Heart left ventricle (tissue), 13 donors: Measurements from ENCODE around the gene CRYBG2.

Experiments used
- POLR2A ChIP-seq, 2 donors: fragments of 450-650 bp; IDR thresholded peaks; one replicate each; pipeline ENCODE4 v1.6.1; 2017; ENCODE audit warnings: antibody characterized with exemption in 2 of 2, mild to moderate bottlenecking in 2 of 2, moderate library complexity in 2 of 2
- TF ChIP-seq, protein P1 (sequence below), 12 donors: fragments of 200-600 bp; sonication (generic) in 4 of 12; IDR thresholded peaks; one replicate each; pipeline versions ENCODE4 v1.5.0 to v1.8.0; 2018 to 2022; ENCODE audit warnings: antibody characterized with exemption in 12 of 12, mild to moderate bottlenecking in 5 of 12
- donor health status: ischemic (EF 13 %, LVEDD 7.1; RV severe dilation, severe dysfunction).
- donor health status: DM: no; HTN: yes; CAD: no.
- donor health status: DM: no; HTN: no; CAD: no.
- donor health status: ischemic (EF 25% LVEDD 6.9; RV normal size, moderate dysfunction).
- donor health status: ischemic (EF 25% LVEDD 5.7; RV mildly dilated, moderate dysfunction).
- donor health status: ischemic (EF 35%, LVEDD 5.7; RV mildly dilated, moderate dysfunction).
- donor health status: nonischemic (EF 11% LVEDD 7.7; RV severe dilation, severe dysfunction).
- donor health status: DM: yes; HTN: yes; CAD: no.
- donor health status: PGD.
- donor health status: ischemic (EF 29% LVEDD 5.4; RV normal size, mild dysfunction).
- donor health status: nonischemic (EF 23%, LVEDD 6.1; RV moderate dilation, normal function).

DNA sequence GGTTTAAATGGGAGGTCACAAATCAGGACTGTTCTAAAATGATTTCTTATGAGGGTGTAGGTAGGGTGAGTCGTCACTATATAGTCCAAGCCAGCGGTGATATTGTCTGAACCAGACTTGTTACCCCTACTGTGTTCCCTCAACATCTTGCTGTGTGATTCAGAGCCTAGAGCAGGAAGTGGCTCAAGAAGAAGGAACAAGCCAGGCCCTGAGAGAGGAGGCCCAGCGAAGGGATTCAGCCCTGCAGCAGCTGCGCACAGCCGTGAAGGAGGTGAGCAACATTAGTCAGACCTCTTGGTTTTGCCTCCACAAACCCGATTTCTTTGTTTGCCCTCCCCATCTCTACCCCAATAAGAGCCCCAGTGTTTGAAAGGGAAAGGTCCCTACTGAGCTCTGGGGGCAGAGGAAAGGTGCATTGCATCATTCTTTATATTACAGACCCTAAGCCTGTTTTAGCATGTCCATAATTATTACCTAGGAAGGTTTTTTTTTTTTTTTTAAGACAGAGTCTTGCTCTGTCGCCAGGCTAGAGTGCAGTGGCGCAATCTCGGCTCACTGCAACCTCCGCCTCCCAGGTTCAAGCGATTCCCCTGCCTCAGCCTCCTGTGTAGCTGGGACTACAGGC is 79.0 kb downstream of the CRYBG2 start:
- TF ChIP-seq, protein P1, sequence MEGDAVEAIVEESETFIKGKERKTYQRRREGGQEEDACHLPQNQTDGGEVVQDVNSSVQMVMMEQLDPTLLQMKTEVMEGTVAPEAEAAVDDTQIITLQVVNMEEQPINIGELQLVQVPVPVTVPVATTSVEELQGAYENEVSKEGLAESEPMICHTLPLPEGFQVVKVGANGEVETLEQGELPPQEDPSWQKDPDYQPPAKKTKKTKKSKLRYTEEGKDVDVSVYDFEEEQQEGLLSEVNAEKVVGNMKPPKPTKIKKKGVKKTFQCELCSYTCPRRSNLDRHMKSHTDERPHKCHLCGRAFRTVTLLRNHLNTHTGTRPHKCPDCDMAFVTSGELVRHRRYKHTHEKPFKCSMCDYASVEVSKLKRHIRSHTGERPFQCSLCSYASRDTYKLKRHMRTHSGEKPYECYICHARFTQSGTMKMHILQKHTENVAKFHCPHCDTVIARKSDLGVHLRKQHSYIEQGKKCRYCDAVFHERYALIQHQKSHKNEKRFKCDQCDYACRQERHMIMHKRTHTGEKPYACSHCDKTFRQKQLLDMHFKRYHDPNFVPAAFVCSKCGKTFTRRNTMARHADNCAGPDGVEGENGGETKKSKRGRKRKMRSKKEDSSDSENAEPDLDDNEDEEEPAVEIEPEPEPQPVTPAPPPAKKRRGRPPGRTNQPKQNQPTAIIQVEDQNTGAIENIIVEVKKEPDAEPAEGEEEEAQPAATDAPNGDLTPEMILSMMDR (IDR thresholded peaks at IDR 0.05), result no peak
- TF ChIP-seq POLR2A (IDR thresholded peaks at IDR 0.05), result no peak
